ENCODE data around the gene LGSN.
A peak's percentile ranks its signal among the peaks of the same experiment; 100 is the strongest.
"Not testable (repeated sequence)": the region's sequence is repeated elsewhere in the genome, so short reads cannot be mapped to it uniquely, and the experiment has no call there.

The LGSN gene

DNA sequence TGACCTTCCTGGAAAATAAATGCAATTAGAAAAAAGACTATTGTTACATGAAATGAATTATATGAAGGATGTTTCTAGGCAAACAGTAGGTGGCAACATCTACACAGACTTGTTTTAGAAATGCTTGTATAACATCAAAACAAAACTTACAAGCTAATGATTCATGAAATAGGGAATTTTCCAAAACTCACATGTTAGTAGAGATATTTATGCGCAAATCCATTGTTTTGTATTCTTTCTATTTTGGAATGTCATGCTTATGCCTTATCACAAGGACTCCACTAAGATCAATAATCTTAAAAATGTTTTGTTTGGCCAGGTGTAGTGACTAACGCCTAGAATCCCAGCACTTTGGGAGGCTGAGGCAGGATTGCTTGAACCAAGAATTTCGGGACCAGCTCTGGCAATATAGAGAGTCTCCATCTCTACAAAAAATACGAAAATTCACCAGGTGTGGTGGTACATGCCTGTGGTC lies 32.3 kb upstream of the LGSN start:
- peak; percentile 68 for DNase-seq (ENCODE audit: low read depth)
- H3K4me3 ChIP-seq (ENCODE audit: low read depth, low read length) = no peak overlapping the region; the same call in 1 of the 2 replicates
- TF ChIP-seq, protein P1, sequence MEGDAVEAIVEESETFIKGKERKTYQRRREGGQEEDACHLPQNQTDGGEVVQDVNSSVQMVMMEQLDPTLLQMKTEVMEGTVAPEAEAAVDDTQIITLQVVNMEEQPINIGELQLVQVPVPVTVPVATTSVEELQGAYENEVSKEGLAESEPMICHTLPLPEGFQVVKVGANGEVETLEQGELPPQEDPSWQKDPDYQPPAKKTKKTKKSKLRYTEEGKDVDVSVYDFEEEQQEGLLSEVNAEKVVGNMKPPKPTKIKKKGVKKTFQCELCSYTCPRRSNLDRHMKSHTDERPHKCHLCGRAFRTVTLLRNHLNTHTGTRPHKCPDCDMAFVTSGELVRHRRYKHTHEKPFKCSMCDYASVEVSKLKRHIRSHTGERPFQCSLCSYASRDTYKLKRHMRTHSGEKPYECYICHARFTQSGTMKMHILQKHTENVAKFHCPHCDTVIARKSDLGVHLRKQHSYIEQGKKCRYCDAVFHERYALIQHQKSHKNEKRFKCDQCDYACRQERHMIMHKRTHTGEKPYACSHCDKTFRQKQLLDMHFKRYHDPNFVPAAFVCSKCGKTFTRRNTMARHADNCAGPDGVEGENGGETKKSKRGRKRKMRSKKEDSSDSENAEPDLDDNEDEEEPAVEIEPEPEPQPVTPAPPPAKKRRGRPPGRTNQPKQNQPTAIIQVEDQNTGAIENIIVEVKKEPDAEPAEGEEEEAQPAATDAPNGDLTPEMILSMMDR (IDR thresholded peaks at IDR 0.05; ENCODE audit: insufficient read depth, low read depth, low read length, missing control alignments) = peak; percentile 43

DNA sequence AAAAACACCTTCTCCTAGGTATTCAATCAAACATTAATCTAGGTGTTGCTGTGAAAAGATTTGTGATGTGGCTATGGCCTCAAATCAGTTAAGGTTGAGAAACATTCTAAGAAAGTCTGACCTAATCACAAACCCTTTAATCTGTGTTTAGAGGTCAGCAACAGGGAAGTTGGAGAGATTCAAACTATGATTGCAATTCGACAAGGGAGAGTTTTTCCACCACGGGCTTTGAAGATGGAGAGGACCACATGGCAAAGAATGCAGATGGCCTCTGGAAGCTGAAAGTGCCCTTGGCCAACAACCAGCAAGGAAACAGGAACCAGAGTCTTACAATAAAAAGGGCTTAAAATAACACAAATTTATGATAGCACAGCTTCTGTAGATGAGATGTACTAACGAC lies 29.6 kb upstream of the LGSN start:
- H3K4me3 ChIP-seq (ENCODE audit: low read depth, low read length) = no peak overlapping the region
- DNase-seq (ENCODE audit: low read depth) = no peak
- TF ChIP-seq, protein P1 (IDR thresholded peaks at IDR 0.05; ENCODE audit: insufficient read depth, low read depth, low read length, missing control alignments) = no peak

DNA sequence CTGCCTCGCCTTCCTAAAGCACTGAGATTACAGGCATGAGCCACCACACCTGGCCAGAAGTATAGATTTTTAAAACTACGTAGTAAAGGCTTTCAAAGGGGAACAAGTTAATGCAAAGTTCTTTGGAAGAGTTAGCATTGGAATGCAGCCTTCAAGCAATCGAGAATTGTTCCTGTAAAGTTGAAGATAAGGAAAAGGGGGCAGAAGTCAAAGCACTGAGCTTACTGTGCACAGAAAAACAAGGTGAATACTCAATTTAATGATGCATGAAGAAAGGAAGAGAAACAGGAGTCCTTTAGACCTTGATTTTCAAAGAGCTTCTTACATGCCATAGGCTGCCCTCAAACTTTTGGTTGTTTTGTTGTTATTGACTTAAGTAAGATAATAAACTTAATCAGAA lies 29.1 kb upstream of the LGSN start:
- H3K4me3 ChIP-seq (ENCODE audit: low read depth, low read length) = no peak overlapping the region
- TF ChIP-seq, protein P1 (IDR thresholded peaks at IDR 0.05; ENCODE audit: insufficient read depth, low read depth, low read length, missing control alignments) = no peak
- no peak for DNase-seq (ENCODE audit: low read depth)

DNA sequence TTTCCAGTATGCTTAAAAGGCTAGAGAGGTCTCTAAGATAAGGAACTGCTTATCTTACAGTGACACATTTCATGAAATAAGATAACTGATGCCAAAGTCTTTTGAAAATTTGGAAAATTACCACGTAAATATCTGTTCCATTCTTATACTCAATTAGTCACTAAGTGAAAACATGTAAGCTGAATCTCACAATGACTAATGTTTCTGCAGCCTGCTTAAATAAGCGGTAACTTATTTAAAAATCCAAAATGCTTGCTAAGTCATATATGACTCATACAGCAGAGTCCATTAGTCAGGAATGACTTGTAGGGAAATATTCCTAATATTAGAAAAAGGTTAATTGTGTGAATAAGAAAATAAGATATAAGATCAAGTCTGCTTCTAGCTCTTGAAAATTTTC lies 27.8 kb upstream of the LGSN start:
- peak; percentile 12 for DNase-seq (ENCODE audit: low read depth)
- TF ChIP-seq, protein P1 (IDR thresholded peaks at IDR 0.05; ENCODE audit: insufficient read depth, low read depth, low read length, missing control alignments) = no peak
- no peak overlapping the region for H3K4me3 ChIP-seq (ENCODE audit: low read depth, low read length)

DNA sequence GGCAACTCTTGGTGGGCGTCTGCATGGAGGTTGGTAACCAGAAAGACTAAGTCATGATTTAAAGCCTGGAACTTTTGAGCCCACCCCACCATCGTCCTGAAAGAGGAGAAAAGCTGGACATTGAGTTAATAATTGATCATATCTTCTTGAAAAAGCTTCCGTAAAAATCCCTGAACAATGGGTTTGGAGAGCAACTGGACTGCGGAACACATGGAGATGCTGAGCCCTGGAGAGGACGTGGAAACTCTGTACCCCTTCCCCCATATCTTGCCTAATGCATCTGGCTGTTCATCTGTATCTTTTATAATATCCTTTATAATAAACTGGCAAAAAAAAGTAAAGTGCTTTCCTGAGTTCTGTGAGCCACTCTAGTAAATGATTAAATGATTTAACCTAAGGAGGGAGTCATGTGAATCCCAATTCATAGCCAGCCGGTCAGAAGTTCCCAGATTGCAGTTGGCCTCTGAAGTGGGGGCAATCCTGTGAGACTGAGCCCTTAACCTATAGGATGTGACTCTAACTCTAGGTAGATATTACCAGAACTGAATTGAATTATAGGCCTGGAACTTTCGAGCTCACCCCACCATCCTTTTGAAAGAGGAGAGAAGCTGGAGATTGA lies 26.5 kb upstream of the LGSN start:
- no peak for DNase-seq (ENCODE audit: low read depth)
- TF ChIP-seq, protein P1 (IDR thresholded peaks at IDR 0.05; ENCODE audit: insufficient read depth, low read depth, low read length, missing control alignments) = no peak
- H3K4me3 ChIP-seq (ENCODE audit: low read depth, low read length) = no peak overlapping the region

DNA sequence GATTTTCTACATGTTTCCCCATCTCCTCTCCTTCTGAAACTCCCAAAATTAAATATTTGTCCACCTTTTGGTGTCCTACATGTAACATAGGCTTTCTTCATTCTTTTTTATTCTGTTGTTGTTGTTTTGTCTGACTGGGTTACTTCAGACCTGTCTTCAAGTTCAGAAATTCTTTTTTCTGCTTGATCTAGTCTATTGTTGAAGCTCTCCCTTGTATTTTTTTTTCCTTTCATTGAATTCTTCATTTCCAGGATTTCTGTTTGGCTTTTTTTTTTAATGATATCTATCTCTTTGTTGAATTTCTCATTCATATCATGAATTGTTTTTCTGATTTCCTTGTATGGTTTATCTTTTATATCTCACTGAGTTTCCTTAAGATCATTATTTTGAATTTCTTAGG lies 20.6 kb upstream of the LGSN start:
- H3K4me3 ChIP-seq (ENCODE audit: low read depth, low read length) = no peak overlapping the region
- no peak for DNase-seq (ENCODE audit: low read depth)
- TF ChIP-seq, protein P1 (IDR thresholded peaks at IDR 0.05; ENCODE audit: insufficient read depth, low read depth, low read length, missing control alignments) = no peak

DNA sequence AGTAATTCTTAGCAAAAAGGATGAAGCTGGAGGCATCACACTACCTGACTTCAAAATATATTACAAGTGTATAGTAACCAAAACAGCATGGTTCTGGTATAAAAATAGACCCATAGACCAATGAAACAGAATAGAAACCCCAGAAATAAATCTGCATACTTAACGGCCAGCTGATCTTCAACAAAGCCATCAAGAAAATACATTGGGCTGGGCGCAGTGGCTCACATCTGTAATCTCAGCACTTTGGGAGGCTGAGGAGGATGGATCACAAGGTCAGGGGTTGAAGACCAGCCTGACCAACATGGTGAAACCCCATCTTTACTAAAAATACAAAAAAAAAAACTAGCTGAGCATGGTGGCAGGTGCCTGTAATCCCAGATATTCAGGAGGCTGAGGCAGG lies 14.9 kb upstream of the LGSN start:
- DNase-seq (ENCODE audit: low read depth); H3K4me3 ChIP-seq (ENCODE audit: low read depth, low read length): not testable (repeated sequence)
